ENCODE measurements around the gene RCE1. TPM values are rescaled to one million over a fixed set of nuclear protein-coding genes. Genes with fewer than 3 reads are reported as not detected.

Gene RCE1
- total RNA-seq, 1 donor from 2014 or later: 13.8 TPM

Other genes with a start within 250 kb of the RCE1 start
- gene RBM14, start 226.8 kb upstream of the RCE1 start, total RNA-seq: 25.8 TPM
- 119 TPM for gene RBM4, start 204.7 kb upstream of the RCE1 start, total RNA-seq
- 72.5 TPM for gene RBM4B, start 165.6 kb upstream of the RCE1 start, total RNA-seq
- gene SPTBN2, start 114.2 kb upstream of the RCE1 start, total RNA-seq: 155 TPM
- gene LRFN4, start 13.6 kb downstream of the RCE1 start, total RNA-seq: 28.5 TPM
- 11.1 TPM for gene PC, start 114.9 kb downstream of the RCE1 start, total RNA-seq
- not detected for gene C11orf86, start 131.9 kb downstream of the RCE1 start, total RNA-seq
- gene SYT12, start 179.7 kb downstream of the RCE1 start, total RNA-seq: 0.98 TPM
- 0.49 TPM for gene RHOD, start 213.4 kb downstream of the RCE1 start, total RNA-seq